ENCODE results near the gene YPEL1.

- TF ChIP-seq, protein P1, sequence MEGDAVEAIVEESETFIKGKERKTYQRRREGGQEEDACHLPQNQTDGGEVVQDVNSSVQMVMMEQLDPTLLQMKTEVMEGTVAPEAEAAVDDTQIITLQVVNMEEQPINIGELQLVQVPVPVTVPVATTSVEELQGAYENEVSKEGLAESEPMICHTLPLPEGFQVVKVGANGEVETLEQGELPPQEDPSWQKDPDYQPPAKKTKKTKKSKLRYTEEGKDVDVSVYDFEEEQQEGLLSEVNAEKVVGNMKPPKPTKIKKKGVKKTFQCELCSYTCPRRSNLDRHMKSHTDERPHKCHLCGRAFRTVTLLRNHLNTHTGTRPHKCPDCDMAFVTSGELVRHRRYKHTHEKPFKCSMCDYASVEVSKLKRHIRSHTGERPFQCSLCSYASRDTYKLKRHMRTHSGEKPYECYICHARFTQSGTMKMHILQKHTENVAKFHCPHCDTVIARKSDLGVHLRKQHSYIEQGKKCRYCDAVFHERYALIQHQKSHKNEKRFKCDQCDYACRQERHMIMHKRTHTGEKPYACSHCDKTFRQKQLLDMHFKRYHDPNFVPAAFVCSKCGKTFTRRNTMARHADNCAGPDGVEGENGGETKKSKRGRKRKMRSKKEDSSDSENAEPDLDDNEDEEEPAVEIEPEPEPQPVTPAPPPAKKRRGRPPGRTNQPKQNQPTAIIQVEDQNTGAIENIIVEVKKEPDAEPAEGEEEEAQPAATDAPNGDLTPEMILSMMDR (conservative IDR thresholded peaks at IDR 0.05 in 1 of 2, IDR thresholded peaks at IDR 0.05 in 1 of 2; ENCODE audit: extremely low read depth in 1 of 2, insufficient read depth in 1 of 2, low read depth in 1 of 2, low read length in 2 of 2) = no peak
- TF ChIP-seq EZH2 (IDR thresholded peaks at IDR 0.05; ENCODE audit: borderline replicate concordance, low read length) = no peak
Observed at GRCh38 chr22:21663738-21664137, 71.9 kb downstream of the YPEL1 start.
